SK-N-SH (cell line): ENCODE data around the gene RNF212. TPM values are rescaled to one million over a fixed set of nuclear protein-coding genes. Genes with fewer than 3 reads are reported as not detected.

Source experiments
- CTCF ChIA-PET: fragments of 300-600, 350-600 bp; formaldehyde crosslinking; extraction: SDS; loops from one replicate; lab custom pipeline; 2021; lab: Yijun Ruan, JAX
- POLR2A ChIA-PET: fragments of 350-600 bp; sonication (Branson Sonifier 250); formaldehyde crosslinking; extraction: SDS; loops from one replicate; lab custom pipeline; 2020; ENCODE audit warnings: antibody characterized with exemption, inconsistent platforms; lab: Yijun Ruan, JAX
- DNase-seq: peaks from one replicate; pipeline ENCODE4 v3.0.0; 2012
- H2AFZ ChIP-seq: fragments of 200-600 bp; sonication (generic); 2 replicates; pipeline ENCODE4 v1.8.1; 2016; ENCODE audit warnings: antibody characterized with exemption, mild to moderate bottlenecking, low read depth
- H3F3A ChIP-seq: fragments of 200-600 bp; sonication (generic); replicated peaks from 2 replicates; pipeline ENCODE3; 2016; ENCODE audit warnings: antibody characterized with exemption, mild to moderate bottlenecking; ENCODE audit not compliant: insufficient read depth
- H3K27ac ChIP-seq, 2 experiments: fragments of 200-500 bp in 1 of 2; fragments of 200-600 bp in 1 of 2; sonication (Bioruptor generic) in 1 of 2; sonication (generic), shearing (Covaris generic) in 1 of 2; 2 replicates each; pipeline versions ENCODE4 v1.5.1 to v1.6.1; 2014 to 2016; ENCODE audit warnings: low read depth in 2 of 2, inconsistent platforms in 1 of 2, low read length in 1 of 2, mild to moderate bottlenecking in 1 of 2, mixed read lengths in 1 of 2
- H3K27me3 ChIP-seq: fragments of 200-600 bp; sonication (generic), shearing (Covaris generic); 2 replicates; pipeline ENCODE4 v1.6.1; 2016; ENCODE audit warnings: mixed run types; ENCODE audit not compliant: insufficient read depth
- H3K36me3 ChIP-seq, 2 experiments: fragments of 200-500 bp in 1 of 2; fragments of 200-600 bp in 1 of 2; sonication (Bioruptor generic) in 1 of 2; sonication (generic) in 1 of 2; replicated peaks in 1 of 2; 2 replicates each; pipeline versions ENCODE3 to v1.5.1; 2014 to 2016; ENCODE audit warnings: low read length in 1 of 2, mild to moderate bottlenecking in 1 of 2; ENCODE audit not compliant: insufficient read depth in 2 of 2, control insufficient read depth in 1 of 2
- H3K4me1 ChIP-seq, 2 experiments: fragments of 200-500 bp in 1 of 2; fragments of 200-600 bp in 1 of 2; sonication (Bioruptor generic) in 1 of 2; sonication (generic), shearing (Covaris generic) in 1 of 2; 2 replicates each; pipeline versions ENCODE4 v1.5.1 to v1.6.1; 2014 to 2016; ENCODE audit warnings: low read depth in 1 of 2, low read length in 1 of 2, mixed run types in 1 of 2; ENCODE audit not compliant: insufficient read depth in 2 of 2, control insufficient read depth in 1 of 2
- H3K4me2 ChIP-seq: fragments of 200-600 bp; sonication (generic), shearing (Covaris generic); 2 replicates; pipeline ENCODE4 v1.6.1; 2017; ENCODE audit warnings: mixed run types
- H3K4me3 ChIP-seq, 2 experiments: fragments of 200-500 bp in 1 of 2; fragments of 200-600 bp in 1 of 2; sonication (Bioruptor generic) in 1 of 2; sonication (generic), shearing (Covaris generic) in 1 of 2; 2 replicates each; pipeline versions ENCODE4 v1.5.1 to v1.8.1; 2014 to 2016; ENCODE audit warnings: low read depth in 2 of 2, inconsistent platforms in 1 of 2, low read length in 1 of 2, mild to moderate bottlenecking in 1 of 2, mixed read lengths in 1 of 2, moderate library complexity in 1 of 2
- H3K79me2 ChIP-seq: fragments of 200-600 bp; sonication (generic); 2 replicates; pipeline ENCODE4 v1.8.1; 2017; ENCODE audit warnings: mild to moderate bottlenecking; ENCODE audit not compliant: insufficient read depth
- H3K9ac ChIP-seq: fragments of 200-600 bp; sonication (generic); 2 replicates; pipeline ENCODE4 v1.6.1; 2017; ENCODE audit warnings: mixed run types
- H3K9me2 ChIP-seq: fragments of 200-600 bp; sonication (generic); 2 replicates; pipeline ENCODE4 v1.6.1; 2017; ENCODE audit warnings: mixed run types
- H3K9me3 ChIP-seq: fragments of 200-600 bp; sonication (generic); 2 replicates; pipeline ENCODE4 v1.6.1; 2017; ENCODE audit warnings: mixed run types, mild to moderate bottlenecking, moderate library complexity
- H4K20me1 ChIP-seq: fragments of 200-600 bp; sonication (generic); 2 replicates; pipeline ENCODE4 v1.6.1; 2017; ENCODE audit warnings: mild to moderate bottlenecking, mixed run types; ENCODE audit not compliant: insufficient read depth
- ELF1 ChIP-seq: IDR thresholded peaks from 2 replicates; pipeline ENCODE4 v1.4.0; 2012
- EP300 ChIP-seq, 2 experiments: IDR thresholded peaks; 2 replicates each; pipeline versions ENCODE4 v1.4.0 to v1.6.1; 2012; ENCODE audit warnings: borderline replicate concordance in 1 of 2, low read depth in 1 of 2, low read length in 1 of 2
- EZH2phosphoT487 ChIP-seq: fragments of 200-600 bp; sonication (generic); IDR thresholded peaks from 2 replicates; pipeline ENCODE4 v1.6.1; 2017; ENCODE audit warnings: low read depth, mixed run types, mild to moderate bottlenecking, antibody characterized with exemption, moderate library complexity, borderline replicate concordance
- MEF2A ChIP-seq: IDR thresholded peaks from 2 replicates; pipeline ENCODE4 v1.4.0; 2012; ENCODE audit warnings: low read depth, borderline replicate concordance
- MXI1 ChIP-seq: IDR thresholded peaks from 2 replicates; pipeline ENCODE4 v1.6.1; 2012; ENCODE audit warnings: mild to moderate bottlenecking, low read depth, low read length, improper control_type of control experiment
- NFIC ChIP-seq: IDR thresholded peaks from 2 replicates; pipeline ENCODE4 v1.4.0; 2012; ENCODE audit warnings: borderline replicate concordance
- POLR2AphosphoS5 ChIP-seq: IDR thresholded peaks from 2 replicates; pipeline ENCODE4 v1.6.1; 2012; ENCODE audit warnings: low read depth, low read length
- RCOR1 ChIP-seq: fragments of 150-350 bp; IDR thresholded peaks from 2 replicates; pipeline ENCODE4 v1.6.1; 2017; ENCODE audit warnings: antibody characterized with exemption, low read length
- RXRA ChIP-seq: IDR thresholded peaks from 2 replicates; pipeline ENCODE4 v1.4.0; 2012; ENCODE audit warnings: low read depth, mild to moderate bottlenecking, borderline replicate concordance
- SIN3A ChIP-seq: IDR thresholded peaks from 2 replicates; pipeline ENCODE4 v1.6.1; 2012; ENCODE audit warnings: low read depth, mild to moderate bottlenecking, low read length, moderate library complexity, borderline replicate concordance
- YY1 ChIP-seq: IDR thresholded peaks from 2 replicates; pipeline ENCODE4 v1.4.0; 2012; ENCODE audit warnings: low read depth, mild to moderate bottlenecking
- WGBS: methylation state at CpG from one replicate; pipeline ENCODE4 v1.1.6; 2017; ENCODE audit warnings: low lambda C conversion rate; 5-methylcytosine and 5-hydroxymethylcytosine counted together
- polyA plus RNA-seq, 3 experiments: library from polyadenylated mRNA; depleted of rRNA; stranded (reverse); fragments of >200 nt; gene quantifications; 2 replicates each; pipeline ENCODE4 v1.2.3, GENCODE V29; 2012
- TF ChIP-seq, protein P1 (sequence below): fragments of 200-600 bp; sonication (generic); IDR thresholded peaks from 2 replicates; pipeline ENCODE4 v1.6.1; 2017; ENCODE audit warnings: antibody characterized with exemption, mild to moderate bottlenecking, moderate library complexity
- TF ChIP-seq, protein P2 (sequence below): IDR thresholded peaks from 2 replicates; pipeline ENCODE4 v1.4.0; 2012; ENCODE audit warnings: low read depth, borderline replicate concordance
- TF ChIP-seq, protein P3 (sequence below): fragments of 150-350 bp; IDR thresholded peaks from 2 replicates; pipeline ENCODE4 v1.6.1; 2016; ENCODE audit warnings: mild to moderate bottlenecking, low read depth, low read length
- TF ChIP-seq, protein P4 (sequence below): fragments of 150-350 bp; IDR thresholded peaks from 2 replicates; pipeline ENCODE4 v1.6.1; 2017; ENCODE audit warnings: antibody characterized with exemption, low read length, low read depth, borderline replicate concordance

RNF212 gene
- polyA plus RNA-seq, 1 of the 3 experiments (the other 2 are of a cell fraction), result 7.0 TPM

DNA sequence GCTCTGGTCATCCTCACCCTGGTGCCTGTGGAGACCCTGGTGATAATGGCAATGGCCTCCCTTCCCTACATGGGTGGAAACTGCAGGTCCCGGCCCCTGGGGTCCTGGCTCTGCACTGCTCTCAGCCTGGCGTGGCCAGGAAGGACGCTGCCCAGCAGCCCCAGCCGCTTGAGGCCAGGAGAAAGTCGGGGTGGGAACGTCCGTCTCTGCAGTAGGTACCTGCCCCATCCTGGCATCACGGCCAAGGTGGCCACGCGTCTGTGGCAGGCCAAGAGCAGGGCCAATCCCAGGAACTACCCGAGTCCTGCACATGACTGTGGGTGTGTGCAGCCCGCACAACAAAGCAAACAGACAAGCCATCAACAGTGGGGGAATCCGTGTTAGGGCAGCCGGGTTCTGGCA lies 68.2 kb downstream of the RNF212 start:
- Histone ChIP-seq H3K4me1 (peaks cover 3 to 34% of the 10 kb centered on the region in 2 experiments; a peak in 3 of 4 replicates), H3K27ac (no peak overlapping the region), H3K4me3 (no peak overlapping the region), H3K27me3 (peaks cover 20% of the 10 kb centered on the region; the same call in 1 of the 2 replicates), H3F3A (peaks cover 20% of the 10 kb centered on the region), H3K79me2 (no peaks in the 10 kb centered on the region), H4K20me1 (no peaks in the 10 kb centered on the region), H3K9ac (no peak overlapping the region), H3K4me2 (peak overlapping the region; percentile 69; the same call in 1 of the 2 replicates), H2AFZ (no peak overlapping the region), H3K9me3 (no peaks in the 10 kb centered on the region), H3K36me3 (no peaks in the 10 kb centered on the region), H3K9me2 (no peaks in the 10 kb centered on the region)
- CTCF ChIA-PET, result interaction anchor here (0.9 kb wide), 1 partner anchor 86 kb away, joined by 3 read pairs; no protein-coding TSS in a partner anchor
- TF ChIP-seq, protein P1, sequence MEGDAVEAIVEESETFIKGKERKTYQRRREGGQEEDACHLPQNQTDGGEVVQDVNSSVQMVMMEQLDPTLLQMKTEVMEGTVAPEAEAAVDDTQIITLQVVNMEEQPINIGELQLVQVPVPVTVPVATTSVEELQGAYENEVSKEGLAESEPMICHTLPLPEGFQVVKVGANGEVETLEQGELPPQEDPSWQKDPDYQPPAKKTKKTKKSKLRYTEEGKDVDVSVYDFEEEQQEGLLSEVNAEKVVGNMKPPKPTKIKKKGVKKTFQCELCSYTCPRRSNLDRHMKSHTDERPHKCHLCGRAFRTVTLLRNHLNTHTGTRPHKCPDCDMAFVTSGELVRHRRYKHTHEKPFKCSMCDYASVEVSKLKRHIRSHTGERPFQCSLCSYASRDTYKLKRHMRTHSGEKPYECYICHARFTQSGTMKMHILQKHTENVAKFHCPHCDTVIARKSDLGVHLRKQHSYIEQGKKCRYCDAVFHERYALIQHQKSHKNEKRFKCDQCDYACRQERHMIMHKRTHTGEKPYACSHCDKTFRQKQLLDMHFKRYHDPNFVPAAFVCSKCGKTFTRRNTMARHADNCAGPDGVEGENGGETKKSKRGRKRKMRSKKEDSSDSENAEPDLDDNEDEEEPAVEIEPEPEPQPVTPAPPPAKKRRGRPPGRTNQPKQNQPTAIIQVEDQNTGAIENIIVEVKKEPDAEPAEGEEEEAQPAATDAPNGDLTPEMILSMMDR, result no peak
- TF ChIP-seq POLR2AphosphoS5 (no peak), ELF1 (no peak), EP300 (IDR thresholded peaks at IDR 0.05; ENCODE audit: borderline replicate concordance in 1 of 2, low read depth in 1 of 2, low read length in 1 of 2) (no peak), YY1 (no peak), RXRA (no peak), NFIC (no peak), EZH2phosphoT487 (no peak), MEF2A (no peak), SIN3A (no peak), MXI1 (no peak), RCOR1 (no peak)
- TF ChIP-seq, protein P2, sequence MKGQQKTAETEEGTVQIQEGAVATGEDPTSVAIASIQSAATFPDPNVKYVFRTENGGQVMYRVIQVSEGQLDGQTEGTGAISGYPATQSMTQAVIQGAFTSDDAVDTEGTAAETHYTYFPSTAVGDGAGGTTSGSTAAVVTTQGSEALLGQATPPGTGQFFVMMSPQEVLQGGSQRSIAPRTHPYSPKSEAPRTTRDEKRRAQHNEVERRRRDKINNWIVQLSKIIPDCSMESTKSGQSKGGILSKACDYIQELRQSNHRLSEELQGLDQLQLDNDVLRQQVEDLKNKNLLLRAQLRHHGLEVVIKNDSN, result no peak
- TF ChIP-seq, protein P3, sequence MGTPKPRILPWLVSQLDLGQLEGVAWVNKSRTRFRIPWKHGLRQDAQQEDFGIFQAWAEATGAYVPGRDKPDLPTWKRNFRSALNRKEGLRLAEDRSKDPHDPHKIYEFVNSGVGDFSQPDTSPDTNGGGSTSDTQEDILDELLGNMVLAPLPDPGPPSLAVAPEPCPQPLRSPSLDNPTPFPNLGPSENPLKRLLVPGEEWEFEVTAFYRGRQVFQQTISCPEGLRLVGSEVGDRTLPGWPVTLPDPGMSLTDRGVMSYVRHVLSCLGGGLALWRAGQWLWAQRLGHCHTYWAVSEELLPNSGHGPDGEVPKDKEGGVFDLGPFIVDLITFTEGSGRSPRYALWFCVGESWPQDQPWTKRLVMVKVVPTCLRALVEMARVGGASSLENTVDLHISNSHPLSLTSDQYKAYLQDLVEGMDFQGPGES, result no peak
- TF ChIP-seq, protein P4, sequence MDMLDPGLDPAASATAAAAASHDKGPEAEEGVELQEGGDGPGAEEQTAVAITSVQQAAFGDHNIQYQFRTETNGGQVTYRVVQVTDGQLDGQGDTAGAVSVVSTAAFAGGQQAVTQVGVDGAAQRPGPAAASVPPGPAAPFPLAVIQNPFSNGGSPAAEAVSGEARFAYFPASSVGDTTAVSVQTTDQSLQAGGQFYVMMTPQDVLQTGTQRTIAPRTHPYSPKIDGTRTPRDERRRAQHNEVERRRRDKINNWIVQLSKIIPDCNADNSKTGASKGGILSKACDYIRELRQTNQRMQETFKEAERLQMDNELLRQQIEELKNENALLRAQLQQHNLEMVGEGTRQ, result no peak
- POLR2A ChIA-PET, result no interaction called here
- WGBS, result 31% methylated on average over 12 of the region's 14 CpGs
- DNase-seq, result no peak
